Measurements from ENCODE around the gene MCEE.

- TF ChIP-seq CTCF (IDR thresholded peaks at IDR 0.05) (no peak), POLR2AphosphoS5 (IDR thresholded peaks at IDR 0.05) (no peak), EP300 (IDR thresholded peaks at IDR 0.05) (no peak)
Observed at GRCh38 chr2:71174207-71174606, 44.2 kb upstream of the MCEE start.
